GOT3 (cell line): ENCODE results near the gene PEX3.

Experiments used
- DNase-seq: peaks from one replicate; lab custom pipeline; 2025; ENCODE audit warnings: mixed read lengths; lab: John Stamatoyannopoulos, UW

Gene PEX3

GRCh38 chr6:143539734-143540133 is 89.1 kb downstream of the PEX3 start:
- no peak for DNase-seq

- no peak for DNase-seq
Measured at GRCh38 chr6:143540192-143540591, 89.6 kb downstream of the PEX3 start.
